ENCODE data around the gene NOTO. TPM values are rescaled to one million over a fixed set of nuclear protein-coding genes. Genes with fewer than 3 reads are reported as not detected.

NOTO gene
- polyA plus RNA-seq, 1 donor (not counting 4 experiments of a cell fraction or from before 2014, with no cell fraction given): not detected

- no peaks in the 10 kb centered on the region for H3K36me3 ChIP-seq (ENCODE audit: control insufficient read depth in 2 of 2, extremely low read depth in 1 of 2, insufficient read depth in 2 of 2, low read length in 2 of 2)
- peak overlapping the region; percentile 95 for H3K4me2 ChIP-seq (ENCODE audit: control insufficient read depth, extremely low read depth, insufficient read depth, low read depth, low read length)
- H3K4me1 ChIP-seq (ENCODE audit: control insufficient read depth, extremely low read depth, insufficient read depth, low read length): peaks cover 19% of the 10 kb centered on the region
- peak overlapping the region; percentile 50 for H3K9ac ChIP-seq (ENCODE audit: control insufficient read depth, extremely low read depth, insufficient read depth, low read length)
- peak overlapping the region; percentile 95 for H2AFZ ChIP-seq (ENCODE audit: control insufficient read depth, low read length)
- FAIRE-seq (no peak), DNase-seq (ENCODE audit: low read depth, low spot score) (no peak)
- no peak overlapping the region for H3K27ac ChIP-seq (ENCODE audit: control insufficient read depth, insufficient read depth, low read length)
- H3K79me2 ChIP-seq (ENCODE audit: control insufficient read depth, insufficient read depth, low read length): no peaks in the 10 kb centered on the region
- peak overlapping the region; percentile 52 to 76 (median 68) for H3K4me3 ChIP-seq (ENCODE audit: control insufficient read depth in 2 of 3, extremely low read depth in 1 of 3, insufficient read depth in 2 of 3, low read depth in 1 of 3, low read length in 3 of 3)
- H3K9me3 ChIP-seq (ENCODE audit: control insufficient read depth, low read depth, low read length): no peaks in the 10 kb centered on the region
- dilution Hi-C loops (cut with MboI; ENCODE audit: extremely low pct_ligation_motif_present, low sequenced_read_pairs): no loop called here
- TF ChIP-seq CTCF (optimal IDR thresholded peaks at IDR 0.05 in 1 of 3, IDR thresholded peaks at IDR 0.05 in 1 of 3, conservative IDR thresholded peaks at IDR 0.05 in 1 of 3; ENCODE audit: extremely low read depth in 1 of 3, insufficient read depth in 2 of 3, low read length in 3 of 3): peak; percentile 63 to 99 (median 97)
- TF ChIP-seq EZH2 (IDR thresholded peaks at IDR 0.05; ENCODE audit: low read length): no peak
- no peaks in the 10 kb centered on the region for H4K20me1 ChIP-seq (ENCODE audit: control insufficient read depth, extremely low read depth, insufficient read depth, low read length)
- H3K27me3 ChIP-seq (ENCODE audit: control insufficient read depth, extremely low read depth, insufficient read depth, low read length): peaks cover 31% of the 10 kb centered on the region
- H3K9me1 ChIP-seq (ENCODE audit: control insufficient read depth, extremely low read depth, insufficient read depth, low read length): no peaks in the 10 kb centered on the region
Measured at GRCh38 chr2:73176881-73177644, 25.3 kb upstream of the NOTO start.

GRCh38 chr2:73177645-73178255 is 24.6 kb upstream of the NOTO start:
- Histone ChIP-seq H4K20me1 (ENCODE audit: control insufficient read depth, extremely low read depth, insufficient read depth, low read length) (no peaks in the 10 kb centered on the region), H3K4me2 (ENCODE audit: control insufficient read depth, extremely low read depth, insufficient read depth, low read depth, low read length) (peak overlapping the region; percentile 95), H3K79me2 (ENCODE audit: control insufficient read depth, insufficient read depth, low read length) (no peaks in the 10 kb centered on the region), H3K9me3 (ENCODE audit: control insufficient read depth, low read depth, low read length) (no peaks in the 10 kb centered on the region), H3K4me1 (ENCODE audit: control insufficient read depth, extremely low read depth, insufficient read depth, low read length) (peaks cover 19% of the 10 kb centered on the region), H3K36me3 (ENCODE audit: control insufficient read depth in 2 of 2, extremely low read depth in 1 of 2, insufficient read depth in 2 of 2, low read length in 2 of 2) (no peaks in the 10 kb centered on the region), H3K9me1 (ENCODE audit: control insufficient read depth, extremely low read depth, insufficient read depth, low read length) (no peaks in the 10 kb centered on the region), H3K27me3 (ENCODE audit: control insufficient read depth, extremely low read depth, insufficient read depth, low read length) (peaks cover 31% of the 10 kb centered on the region), H2AFZ (ENCODE audit: control insufficient read depth, low read length) (peak overlapping the region; percentile 30), H3K9ac (ENCODE audit: control insufficient read depth, extremely low read depth, insufficient read depth, low read length) (no peak overlapping the region), H3K4me3 (ENCODE audit: control insufficient read depth in 2 of 3, extremely low read depth in 1 of 3, insufficient read depth in 2 of 3, low read depth in 1 of 3, low read length in 3 of 3) (peak overlapping the region in 2 of 3 experiments; percentile 36 to 76), H3K27ac (ENCODE audit: control insufficient read depth, insufficient read depth, low read length) (no peak overlapping the region)
- TF ChIP-seq CTCF (optimal IDR thresholded peaks at IDR 0.05 in 1 of 3, IDR thresholded peaks at IDR 0.05 in 1 of 3, conservative IDR thresholded peaks at IDR 0.05 in 1 of 3; ENCODE audit: extremely low read depth in 1 of 3, insufficient read depth in 2 of 3, low read length in 3 of 3) (peak in 1 of 3 experiments; percentile 4), EZH2 (IDR thresholded peaks at IDR 0.05; ENCODE audit: low read length) (no peak)
- dilution Hi-C loops (cut with MboI; ENCODE audit: extremely low pct_ligation_motif_present, low sequenced_read_pairs): no loop called here
- no peak for DNase-seq (ENCODE audit: low read depth, low spot score)
- no peak for FAIRE-seq
